A549 (cell line): ENCODE results near the gene NHSL2. TPM values are rescaled to one million over a fixed set of nuclear protein-coding genes. Genes with fewer than 3 reads are reported as not detected.

Experiments
- ATAC-seq, 2 experiments: fragments of 200-7000 bp in 1 of 2; fragments of >200 bp in 1 of 2; cut with Nextera tagmentation in 1 of 2; cut with Tn5 transposase in 1 of 2; 3 replicates each; pipeline versions ENCODE4 v1.8.0 to v1.9.1; 2018 to 2020; ENCODE audit warnings: mild to moderate bottlenecking in 1 of 2, moderate library complexity in 1 of 2
- CTCF ChIA-PET: fragments of 300-600 bp; sonication (Branson Sonifier 250); formaldehyde crosslinking; extraction: SDS; loops from one replicate; lab custom pipeline; 2021; ENCODE audit warnings: antibody characterized with exemption, inconsistent platforms; lab: Yijun Ruan, JAX
- POLR2A ChIA-PET: fragments of 350-600 bp; formaldehyde crosslinking; extraction: SDS; loops from one replicate; lab custom pipeline; 2021; ENCODE audit warnings: antibody characterized with exemption, inconsistent platforms; lab: Yijun Ruan, JAX
- DNase-seq, 2 experiments: peaks; one replicate each; pipeline versions ENCODE4 v3.0.0 to v3.0.0-alpha.2; 2011 to 2016; ENCODE audit warnings: low read depth in 1 of 2, low spot score in 1 of 2
- FAIRE-seq: peaks from 2 replicates; lab custom pipeline; 2011; peaks lifted over from hg19 to GRCh38; lab: Jason Lieb, UNC
- H3K27ac ChIP-seq, 2 experiments: fragments of >200 bp; sonication (Bioruptor Twin); formaldehyde crosslinking; 3 replicates each; pipeline ENCODE4 v1.5.1; 2016 to 2017
- H3K4me1 ChIP-seq: fragments of >200 bp; sonication (Bioruptor Twin); formaldehyde crosslinking; 3 replicates; pipeline ENCODE4 v1.6.1; 2016
- H3K4me2 ChIP-seq: fragments of >200 bp; sonication (Bioruptor Twin); formaldehyde crosslinking; 3 replicates; pipeline ENCODE4 v1.6.1; 2016
- H3K4me3 ChIP-seq: fragments of >200 bp; sonication (Bioruptor Twin); formaldehyde crosslinking; 3 replicates; pipeline ENCODE4 v1.5.1; 2016
- H3K9me3 ChIP-seq: fragments of >200 bp; sonication (Bioruptor Twin); formaldehyde crosslinking; 3 replicates; pipeline ENCODE4 v1.6.1; 2016
- BCL3 ChIP-seq: fragments of >200 bp; sonication (Bioruptor Twin); formaldehyde crosslinking; IDR thresholded peaks from 3 replicates; pipeline ENCODE4 v1.6.1; 2016
- BHLHE40 ChIP-seq: IDR thresholded peaks from 2 replicates; pipeline ENCODE4 v1.6.1; 2012; ENCODE audit warnings: low read depth, low read length, inconsistent platforms
- CEBPB ChIP-seq, 2 experiments: fragments of >200 bp in 1 of 2; sonication (Bioruptor Twin) in 1 of 2; formaldehyde crosslinking in 1 of 2; IDR thresholded peaks; 2 replicates each; pipeline ENCODE4 v1.6.1; 2012 to 2016
- EHMT2 ChIP-seq: fragments of 200-600 bp; sonication (generic); IDR thresholded peaks from 2 replicates; pipeline ENCODE4 v1.6.1; 2016; ENCODE audit warnings: antibody characterized with exemption, low read depth, mild to moderate bottlenecking, moderate library complexity
- FOSB ChIP-seq: fragments of 250-450 bp; sonication (Bioruptor Pico); IDR thresholded peaks from 2 replicates; pipeline ENCODE4 v1.5.0; 2020; ENCODE audit warnings: mild to moderate bottlenecking, moderate library complexity
- FOXS1 ChIP-seq: fragments of 250-450 bp; sonication (Bioruptor Pico); IDR thresholded peaks from 2 replicates; pipeline ENCODE4 v1.5.0; 2020; ENCODE audit warnings: mild to moderate bottlenecking, moderate library complexity
- HDAC2 ChIP-seq: fragments of 200-600 bp; sonication (generic); IDR thresholded peaks from 2 replicates; pipeline ENCODE4 v1.6.1; 2016
- HMGXB4 ChIP-seq: fragments of 250-450 bp; sonication (Bioruptor Pico); IDR thresholded peaks from 2 replicates; pipeline ENCODE4 v1.5.0; 2021; ENCODE audit warnings: mild to moderate bottlenecking, moderate library complexity, borderline replicate concordance
- HOXA7 ChIP-seq: fragments of 250-450 bp; sonication (Bioruptor Pico); IDR thresholded peaks from 2 replicates; pipeline ENCODE4 v1.5.0; 2020; ENCODE audit warnings: mild to moderate bottlenecking, moderate library complexity
- HOXB13 ChIP-seq: fragments of 250-450 bp; sonication (Bioruptor Pico); IDR thresholded peaks from 2 replicates; pipeline ENCODE4 v1.5.0; 2020; ENCODE audit warnings: low read depth, mild to moderate bottlenecking, moderate library complexity
- KDM5A ChIP-seq: fragments of 200-600 bp; sonication (generic); IDR thresholded peaks from 2 replicates; pipeline ENCODE4 v1.6.1; 2016; ENCODE audit warnings: antibody characterized with exemption, mild to moderate bottlenecking
- PBX3 ChIP-seq: IDR thresholded peaks from 2 replicates; pipeline ENCODE4 v1.6.1; 2012
- PHF8 ChIP-seq: fragments of 200-600 bp; sonication (generic); IDR thresholded peaks from 2 replicates; pipeline ENCODE4 v1.6.1; 2016; ENCODE audit warnings: low read depth, mild to moderate bottlenecking, antibody characterized with exemption, moderate library complexity, borderline replicate concordance
- POLR2AphosphoS2 ChIP-seq: conservative IDR thresholded peaks from 2 replicates; pipeline ENCODE4 v1.6.1; 2012; ENCODE audit warnings: low read length, improper control_type of control experiment, inconsistent platforms
- RARB ChIP-seq: fragments of 250-450 bp; sonication (Bioruptor Pico); IDR thresholded peaks from 2 replicates; pipeline ENCODE4 v1.8.0; 2021; ENCODE audit warnings: mild to moderate bottlenecking, moderate library complexity
- RFX5 ChIP-seq: fragments of 450-650 bp; IDR thresholded peaks from 2 replicates; pipeline ENCODE4 v1.7.1; 2014; ENCODE audit warnings: antibody characterized with exemption, mild to moderate bottlenecking, moderate library complexity
- RNF2 ChIP-seq: fragments of 200-600 bp; sonication (generic); IDR thresholded peaks from 2 replicates; pipeline ENCODE4 v1.6.1; 2016; ENCODE audit warnings: low read depth, mild to moderate bottlenecking, antibody characterized with exemption, moderate library complexity, borderline replicate concordance
- USF2 ChIP-seq: fragments of 450-650 bp; IDR thresholded peaks from 2 replicates; pipeline ENCODE4 v1.6.1; 2014; ENCODE audit warnings: antibody characterized with exemption
- ZNF302 ChIP-seq: fragments of 250-450 bp; sonication (Bioruptor Pico); IDR thresholded peaks from 2 replicates; pipeline ENCODE4 v1.9.0; 2021; ENCODE audit warnings: inconsistent platforms, mild to moderate bottlenecking, moderate library complexity
- WGBS: methylation state at CpG from one replicate; pipeline ENCODE4 v1.1.6; 2017; ENCODE audit errors: missing lambda C conversion rate; 5-methylcytosine and 5-hydroxymethylcytosine counted together
- polyA plus RNA-seq, 4 experiments: library from polyadenylated mRNA; depleted of rRNA in 3 of 4; stranded (reverse); fragments of >200 nt; fragmentation: RNase III in 1 of 4; extraction: RNeasy Plus Mini Kit Qiagen cat#74134 plus additional on column Dnase treatment in 1 of 4; gene quantifications; 2 replicates in 3 of 4; 3 replicates in 1 of 4; pipeline ENCODE4 v1.2.3, GENCODE V29; 2011 to 2017

The NHSL2 gene
- polyA plus RNA-seq, 2 of the 4 experiments (the other 2 are of a cell fraction) = 0.26 to 0.48 TPM

GRCh38 chrX:72110876-72111708 is 200.4 kb downstream of the NHSL2 start (continued):
- no peak for TF ChIP-seq USF2
- TF ChIP-seq HOXB13 (CRISPR knock-in tag) = no peak
- TF ChIP-seq FOXS1 (CRISPR knock-in tag) = no peak
- no peak for TF ChIP-seq BCL3
- TF ChIP-seq PHF8 = no peak
- no peak for TF ChIP-seq POLR2AphosphoS2

- Histone ChIP-seq H3K4me2 (no peak overlapping the region), H3K9me3 (no peaks in the 10 kb centered on the region), H3K4me3 (no peak overlapping the region), H3K27ac (no peak overlapping the region), H3K4me1 (peaks cover 25% of the 10 kb centered on the region)
- FAIRE-seq (no peak), DNase-seq (no peak), ATAC-seq (no peak)
- 82% methylated on average over 6 of the region's 6 CpGs for WGBS
- no peak for TF ChIP-seq RARB (CRISPR knock-in tag)
- no peak for TF ChIP-seq HMGXB4 (CRISPR knock-in tag)
- TF ChIP-seq CEBPB (IDR thresholded peaks at IDR 0.05) = no peak
- TF ChIP-seq FOXS1 (CRISPR knock-in tag) = no peak
- no peak for TF ChIP-seq EHMT2
- no peak for TF ChIP-seq HOXB13 (CRISPR knock-in tag)
- no peak for TF ChIP-seq RNF2
- no peak for TF ChIP-seq FOSB (CRISPR knock-in tag)
- no peak for TF ChIP-seq PBX3
- no peak for TF ChIP-seq BHLHE40
- no peak for TF ChIP-seq HOXA7 (CRISPR knock-in tag)
- TF ChIP-seq KDM5A = no peak
- no peak for TF ChIP-seq BCL3
- TF ChIP-seq HDAC2 = no peak
- no peak for TF ChIP-seq ZNF302 (CRISPR knock-in tag)
- no peak for TF ChIP-seq USF2
- TF ChIP-seq RFX5 = no peak
- POLR2A ChIA-PET = no interaction called here
- CTCF ChIA-PET = no interaction called here
Observed at GRCh38 chrX:72113461-72113860, 202.8 kb downstream of the NHSL2 start.
